ENCODE measurements around the gene NAA25.
A peak's percentile ranks its signal among the peaks of the same experiment; 100 is the strongest.

NAA25 gene

GRCh38 chr12:111981987-111982386 is 126.6 kb downstream of the NAA25 start:
- no peak for DNase-seq (ENCODE audit: low read depth)
- TF ChIP-seq MYC (IDR thresholded peaks at IDR 0.05; ENCODE audit: low read depth, low read length) (no peak), CTCF (IDR thresholded peaks at IDR 0.05; ENCODE audit: low read depth, low read length) (no peak), POLR2A (IDR thresholded peaks at IDR 0.05; ENCODE audit: extremely low read depth, insufficient read length) (no peak)
- TF ChIP-seq, protein P1, sequence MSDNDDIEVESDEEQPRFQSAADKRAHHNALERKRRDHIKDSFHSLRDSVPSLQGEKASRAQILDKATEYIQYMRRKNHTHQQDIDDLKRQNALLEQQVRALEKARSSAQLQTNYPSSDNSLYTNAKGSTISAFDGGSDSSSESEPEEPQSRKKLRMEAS (IDR thresholded peaks at IDR 0.05; ENCODE audit: low read depth, low read length): no peak
- no peak overlapping the region for H3K4me3 ChIP-seq (ENCODE audit: low read depth, low read length)

- no peak overlapping the region for H3K4me3 ChIP-seq (ENCODE audit: low read depth, low read length)
- no peak for DNase-seq (ENCODE audit: low read depth)
- TF ChIP-seq, protein P1 (IDR thresholded peaks at IDR 0.05; ENCODE audit: low read depth, low read length): no peak
- TF ChIP-seq POLR2A (IDR thresholded peaks at IDR 0.05; ENCODE audit: extremely low read depth, insufficient read length) (no peak), CTCF (IDR thresholded peaks at IDR 0.05; ENCODE audit: low read depth, low read length) (no peak), MYC (IDR thresholded peaks at IDR 0.05; ENCODE audit: low read depth, low read length) (no peak)
Observed at GRCh38 chr12:111980598-111980997, 128.0 kb downstream of the NAA25 start.

GRCh38 chr12:111978545-111978944 is 130.0 kb downstream of the NAA25 start:
- TF ChIP-seq, protein P1 (IDR thresholded peaks at IDR 0.05; ENCODE audit: low read depth, low read length): no peak
- TF ChIP-seq POLR2A (IDR thresholded peaks at IDR 0.05; ENCODE audit: extremely low read depth, insufficient read length) (no peak), CTCF (IDR thresholded peaks at IDR 0.05; ENCODE audit: low read depth, low read length) (no peak), MYC (IDR thresholded peaks at IDR 0.05; ENCODE audit: low read depth, low read length) (no peak)
- no peak overlapping the region for H3K4me3 ChIP-seq (ENCODE audit: low read depth, low read length)
- DNase-seq (ENCODE audit: low read depth): peak; percentile 53

- no peak for DNase-seq (ENCODE audit: low read depth)
- TF ChIP-seq MYC (IDR thresholded peaks at IDR 0.05; ENCODE audit: low read depth, low read length) (no peak), POLR2A (IDR thresholded peaks at IDR 0.05; ENCODE audit: extremely low read depth, insufficient read length) (no peak), CTCF (IDR thresholded peaks at IDR 0.05; ENCODE audit: low read depth, low read length) (no peak)
- TF ChIP-seq, protein P1 (IDR thresholded peaks at IDR 0.05; ENCODE audit: low read depth, low read length): no peak
- H3K4me3 ChIP-seq (ENCODE audit: low read depth, low read length): no peak overlapping the region
Observed at GRCh38 chr12:111976860-111977259, 131.7 kb downstream of the NAA25 start.
